Measurements from ENCODE around the gene ACAA1. TPM values are rescaled to one million over a fixed set of nuclear protein-coding genes. Genes with fewer than 3 reads are reported as not detected.

Gene ACAA1
- total and polyA plus RNA-seq, 2 of the 13 experiments (the other 11 are each of a cell fraction or from before 2014, with no cell fraction given): 60.8 to 188 TPM

- TF ChIP-seq PRDM15 (CRISPR knock-in tag; IDR thresholded peaks at IDR 0.05) (no peak), GPN1 (CRISPR knock-in tag; IDR thresholded peaks at IDR 0.05; ENCODE audit: borderline replicate concordance) (no peak), MEIS1 (CRISPR knock-in tag; IDR thresholded peaks at IDR 0.05; ENCODE audit: borderline replicate concordance) (no peak), SOX6 (IDR thresholded peaks at IDR 0.05) (no peak), SOX6 (CRISPR knock-in tag; IDR thresholded peaks at IDR 0.05) (no peak), TGIF2 (CRISPR knock-in tag; IDR thresholded peaks at IDR 0.05) (no peak), ZKSCAN1 (IDR thresholded peaks at IDR 0.05; ENCODE audit: low read length) (no peak), RFX5 (IDR thresholded peaks at IDR 0.05; ENCODE audit: low read depth, low read length) (no peak), MIXL1 (CRISPR knock-in tag; IDR thresholded peaks at IDR 0.05) (no peak), ZNF282 (IDR thresholded peaks at IDR 0.05; ENCODE audit: partially characterized antibody) (no peak), CREB3 (CRISPR knock-in tag; IDR thresholded peaks at IDR 0.05) (no peak), TMF1 (CRISPR knock-in tag; IDR thresholded peaks at IDR 0.05; ENCODE audit: low read depth) (no peak)
These were observed 24.6 kb downstream of the ACAA1 start (continued) for GRCh38 chr3:38112378-38112761.
